GM12872 (cell line): ENCODE results near the gene SPON2.

Experiments used
- TF ChIP-seq, protein P1 (sequence below): IDR thresholded peaks from 3 replicates; pipeline ENCODE4 v1.5.1; 2011; ENCODE audit warnings: low read depth, mild to moderate bottlenecking, low read length, moderate library complexity; ENCODE audit not compliant: insufficient read depth

SPON2 gene

DNA sequence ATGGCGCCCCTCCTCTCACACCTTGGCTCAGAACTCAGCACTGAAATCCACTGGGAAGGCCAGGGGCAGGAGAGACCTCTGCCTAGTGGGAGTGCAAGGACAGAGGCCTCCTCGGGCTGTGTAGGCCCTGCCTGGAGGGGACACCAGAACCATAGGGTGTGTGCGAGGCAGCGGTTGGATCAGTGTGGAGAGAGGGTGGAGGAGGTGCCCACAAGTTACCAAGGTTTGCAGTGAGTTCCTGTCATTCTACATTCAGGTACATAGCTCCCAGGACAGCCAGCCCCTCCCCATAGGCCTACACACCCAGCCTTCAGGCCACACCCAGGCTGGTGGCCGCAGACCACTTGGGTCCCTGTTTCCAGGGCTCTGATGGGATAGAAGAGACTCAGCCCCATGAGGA is 19.2 kb upstream of the SPON2 start:
- TF ChIP-seq, protein P1, sequence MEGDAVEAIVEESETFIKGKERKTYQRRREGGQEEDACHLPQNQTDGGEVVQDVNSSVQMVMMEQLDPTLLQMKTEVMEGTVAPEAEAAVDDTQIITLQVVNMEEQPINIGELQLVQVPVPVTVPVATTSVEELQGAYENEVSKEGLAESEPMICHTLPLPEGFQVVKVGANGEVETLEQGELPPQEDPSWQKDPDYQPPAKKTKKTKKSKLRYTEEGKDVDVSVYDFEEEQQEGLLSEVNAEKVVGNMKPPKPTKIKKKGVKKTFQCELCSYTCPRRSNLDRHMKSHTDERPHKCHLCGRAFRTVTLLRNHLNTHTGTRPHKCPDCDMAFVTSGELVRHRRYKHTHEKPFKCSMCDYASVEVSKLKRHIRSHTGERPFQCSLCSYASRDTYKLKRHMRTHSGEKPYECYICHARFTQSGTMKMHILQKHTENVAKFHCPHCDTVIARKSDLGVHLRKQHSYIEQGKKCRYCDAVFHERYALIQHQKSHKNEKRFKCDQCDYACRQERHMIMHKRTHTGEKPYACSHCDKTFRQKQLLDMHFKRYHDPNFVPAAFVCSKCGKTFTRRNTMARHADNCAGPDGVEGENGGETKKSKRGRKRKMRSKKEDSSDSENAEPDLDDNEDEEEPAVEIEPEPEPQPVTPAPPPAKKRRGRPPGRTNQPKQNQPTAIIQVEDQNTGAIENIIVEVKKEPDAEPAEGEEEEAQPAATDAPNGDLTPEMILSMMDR: no peak

DNA sequence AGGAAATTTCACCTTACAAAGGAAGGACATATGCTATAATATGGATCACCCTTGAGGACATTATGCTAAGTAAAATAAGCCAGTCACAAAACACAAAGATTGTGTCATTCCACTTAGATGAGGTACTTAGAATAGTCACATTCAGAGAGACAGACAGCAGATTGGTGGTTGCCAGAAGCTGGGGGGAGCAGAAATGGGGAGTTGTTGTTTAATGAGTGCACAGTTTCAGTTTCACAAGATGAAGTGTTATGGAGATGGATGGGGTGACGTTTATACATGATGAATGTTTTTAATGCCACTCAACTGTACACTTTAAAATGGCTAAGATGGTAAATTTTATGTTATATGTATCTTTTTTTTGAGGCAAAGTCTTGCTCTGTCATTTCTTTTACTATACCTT is 14.8 kb upstream of the SPON2 start:
- TF ChIP-seq, protein P1: no peak

DNA sequence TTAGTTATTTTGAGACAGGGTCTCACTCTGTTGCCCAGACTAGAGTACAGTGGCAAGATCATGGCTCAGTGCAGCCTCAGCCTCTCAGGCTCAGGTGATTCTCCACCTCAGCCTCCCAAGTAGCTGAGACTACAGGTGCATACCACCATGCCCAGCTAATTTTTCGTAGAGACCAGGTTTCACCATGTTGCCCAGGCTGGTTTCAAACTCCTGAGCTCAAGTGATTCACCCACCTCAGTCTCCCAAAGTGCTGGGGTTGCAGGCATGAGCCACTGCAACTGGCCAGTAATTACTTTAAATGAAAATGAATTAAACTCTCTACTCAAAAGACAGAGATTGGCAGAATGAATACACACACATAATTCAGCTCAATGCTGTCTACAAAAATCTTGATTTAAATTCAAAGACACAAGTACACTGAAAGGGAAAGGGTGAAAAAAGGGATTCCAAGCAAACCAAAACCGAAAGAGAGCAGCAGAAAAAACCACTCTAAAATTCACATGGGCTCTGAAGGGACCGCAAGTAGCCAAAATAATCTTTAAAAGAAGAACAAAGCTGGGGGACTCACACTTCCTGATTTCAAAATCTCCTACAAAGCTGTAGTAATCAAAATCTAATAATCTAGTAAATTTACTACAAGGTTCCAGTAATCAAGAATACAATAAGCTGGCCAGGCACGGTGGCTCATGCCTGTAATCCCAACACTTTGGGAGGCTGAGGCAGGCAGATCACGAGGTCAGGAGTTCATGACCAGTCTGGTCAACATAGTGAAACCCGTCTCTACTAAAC is 11.8 kb upstream of the SPON2 start:
- TF ChIP-seq, protein P1: no peak

DNA sequence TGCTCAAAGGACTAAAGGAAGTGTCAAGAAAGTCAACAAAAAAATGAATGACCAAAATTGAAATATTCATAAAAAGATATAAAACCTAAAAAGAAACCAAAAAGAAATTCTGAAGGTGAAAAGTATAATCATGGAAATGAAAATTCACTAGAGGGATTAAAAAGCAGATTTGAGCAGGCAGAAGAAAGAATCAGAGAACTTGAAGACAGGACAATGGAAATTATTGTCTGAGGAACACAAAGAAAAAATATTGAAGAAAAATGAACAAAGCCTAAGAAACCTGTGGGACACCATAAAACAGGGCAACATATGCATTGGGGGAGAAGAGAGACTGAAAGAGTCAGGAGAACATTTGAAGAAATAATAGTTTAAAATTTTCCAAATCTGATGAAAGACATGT is 9.9 kb upstream of the SPON2 start:
- TF ChIP-seq, protein P1: no peak

DNA sequence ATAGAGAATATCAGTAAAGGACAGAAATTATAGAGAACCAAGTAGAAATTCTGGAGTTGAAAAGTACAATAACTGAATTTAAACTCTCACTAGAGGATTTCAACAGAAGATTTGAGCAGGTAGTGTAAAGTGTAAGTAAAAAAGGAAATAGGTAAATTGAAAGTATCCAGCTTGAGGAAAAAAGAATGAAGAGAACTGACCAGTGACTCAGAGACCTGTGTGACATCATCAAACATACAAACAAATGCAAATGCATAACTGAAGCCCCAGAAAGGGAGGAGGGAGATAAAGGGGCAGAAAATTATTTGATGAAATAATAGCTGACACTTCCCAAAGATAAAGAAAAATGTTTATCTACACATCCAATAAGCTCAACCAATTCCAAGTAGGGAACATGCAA is 8.3 kb upstream of the SPON2 start:
- TF ChIP-seq, protein P1: no peak

DNA sequence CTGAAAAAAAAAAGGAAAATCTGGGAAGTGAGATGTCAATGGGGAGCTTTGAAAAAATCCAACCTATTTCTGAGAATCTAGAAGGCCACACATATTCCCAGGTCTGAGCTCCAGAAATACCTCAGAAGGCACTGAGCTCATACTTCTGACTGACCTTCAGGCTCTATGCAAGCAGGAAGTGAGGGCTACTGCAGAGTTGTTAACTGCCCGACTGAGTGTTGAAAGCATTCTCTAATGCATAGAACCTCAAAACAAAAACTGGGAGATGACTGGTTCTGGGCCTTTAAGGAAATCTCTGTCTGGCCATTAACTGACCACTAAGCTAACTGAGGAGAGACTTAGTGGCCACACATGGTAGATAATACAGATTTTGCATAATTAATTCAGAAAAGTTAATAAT is 7.6 kb upstream of the SPON2 start:
- TF ChIP-seq, protein P1: no peak

DNA sequence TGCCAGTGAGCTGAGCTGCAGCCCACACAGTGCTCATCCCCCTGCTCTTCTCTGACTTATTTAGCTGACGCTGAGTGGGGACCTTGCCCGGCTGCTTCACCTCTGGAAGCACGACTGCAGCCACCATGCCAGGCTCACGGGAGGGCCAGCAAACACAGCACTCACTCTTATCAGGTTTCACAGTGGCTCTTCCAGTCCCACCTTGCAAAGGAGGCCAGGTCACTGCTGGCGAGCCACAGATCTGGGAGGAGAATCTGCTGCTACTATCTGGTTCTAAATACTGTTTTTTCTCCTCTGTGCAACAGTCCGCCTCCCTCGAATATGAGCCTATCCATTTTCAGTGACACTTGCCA is 6.7 kb upstream of the SPON2 start:
- TF ChIP-seq, protein P1: no peak
